ENCODE data around the gene MPLKIP.
"Not testable (repeated sequence)": the region's sequence is repeated elsewhere in the genome, so short reads cannot be mapped to it uniquely, and the experiment has no call there.

MPLKIP gene

DNA sequence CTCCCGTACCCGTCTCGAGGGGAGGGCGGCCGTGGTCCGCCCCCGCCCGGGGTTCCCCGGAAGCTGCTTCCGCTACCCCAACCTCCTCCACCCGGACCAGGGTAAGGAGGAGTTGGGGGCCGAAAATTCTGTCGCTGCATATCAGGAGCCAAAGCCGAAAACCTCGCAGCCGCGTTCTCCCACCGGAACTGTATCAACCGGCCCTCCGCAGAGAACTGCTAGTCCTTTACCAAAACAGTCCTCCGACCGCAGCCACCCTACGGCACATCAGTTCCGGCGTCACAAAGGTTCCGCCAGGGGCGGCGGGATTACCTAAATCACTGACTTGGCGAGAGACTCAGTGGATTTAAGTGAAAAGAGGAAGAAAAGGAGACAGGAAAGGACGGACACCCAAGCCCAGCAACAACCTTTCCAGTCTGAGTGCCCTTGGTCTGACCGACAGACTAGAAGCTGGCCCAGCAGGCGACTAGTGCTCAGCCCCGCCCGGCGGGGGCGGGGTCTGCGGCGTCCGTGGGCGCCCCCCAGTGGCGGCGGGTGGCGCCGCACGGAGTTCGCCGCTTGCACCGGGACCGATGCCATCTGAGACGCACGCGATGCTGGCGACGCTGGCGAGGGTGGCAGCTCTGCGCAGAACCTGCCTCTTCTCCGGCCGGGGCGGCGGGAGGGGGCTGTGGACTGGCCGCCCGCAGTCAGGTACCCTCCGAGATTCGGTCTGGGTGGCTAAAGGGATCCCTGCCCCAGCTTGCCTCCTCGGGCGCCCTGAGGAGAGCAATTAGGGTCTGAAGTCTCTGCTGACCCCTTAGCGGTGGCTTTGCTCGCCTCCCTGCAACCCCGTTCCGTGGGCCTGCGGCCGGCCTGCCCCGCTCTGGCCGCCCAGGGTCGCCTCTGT lies at the start of gene MPLKIP, which contains the start of gene SUGCT:
Gene MPLKIP, minus strand, starts transcription at position 195 of the 889 bp plus-strand sequence. Its CDS starts 55 bp downstream, at position 140.
Gene SUGCT, plus strand, starts transcription at position 578 of the 889 bp plus-strand sequence.
- peak; percentile 91 for DNase-seq

DNA sequence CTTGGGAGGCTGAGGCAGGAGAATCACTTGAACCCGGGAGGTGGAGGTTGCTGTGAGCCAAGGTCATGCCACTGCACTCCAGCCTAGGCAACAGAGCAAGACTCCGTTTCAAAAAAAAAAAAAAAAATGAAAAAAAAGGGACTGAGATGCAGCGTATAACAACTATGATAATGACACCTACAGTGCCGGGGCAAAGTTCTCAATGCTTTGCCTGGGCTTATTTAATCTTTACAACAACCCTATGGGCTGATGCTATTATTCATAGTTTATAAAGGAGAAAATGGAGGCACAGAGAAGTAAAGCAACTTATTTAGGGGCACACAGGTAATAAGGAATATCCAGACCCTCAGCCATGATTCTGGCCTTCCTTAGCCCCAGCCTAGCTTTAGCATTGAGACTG lies 48.0 kb upstream of the MPLKIP start:
- DNase-seq = no peak

DNA sequence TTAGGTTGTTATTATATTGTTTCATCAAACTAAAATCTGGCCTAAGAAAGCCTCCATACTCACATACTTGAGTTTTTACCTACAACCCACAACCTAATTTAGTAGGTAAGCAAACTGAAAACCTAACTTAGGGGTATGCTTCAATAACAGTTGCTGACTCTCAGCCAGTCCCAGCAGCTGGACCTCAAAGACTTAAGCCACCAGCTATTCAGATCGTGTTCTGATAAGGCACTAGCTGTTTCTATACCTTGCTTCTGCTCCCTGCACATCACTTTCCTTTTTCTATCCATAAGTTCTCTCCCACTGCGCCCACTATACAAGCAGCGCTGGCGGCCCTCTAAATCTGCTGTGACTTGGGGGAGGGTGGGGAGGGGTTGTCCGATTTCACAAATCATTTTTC lies 42.6 kb upstream of the MPLKIP start:
- no peak for DNase-seq

DNA sequence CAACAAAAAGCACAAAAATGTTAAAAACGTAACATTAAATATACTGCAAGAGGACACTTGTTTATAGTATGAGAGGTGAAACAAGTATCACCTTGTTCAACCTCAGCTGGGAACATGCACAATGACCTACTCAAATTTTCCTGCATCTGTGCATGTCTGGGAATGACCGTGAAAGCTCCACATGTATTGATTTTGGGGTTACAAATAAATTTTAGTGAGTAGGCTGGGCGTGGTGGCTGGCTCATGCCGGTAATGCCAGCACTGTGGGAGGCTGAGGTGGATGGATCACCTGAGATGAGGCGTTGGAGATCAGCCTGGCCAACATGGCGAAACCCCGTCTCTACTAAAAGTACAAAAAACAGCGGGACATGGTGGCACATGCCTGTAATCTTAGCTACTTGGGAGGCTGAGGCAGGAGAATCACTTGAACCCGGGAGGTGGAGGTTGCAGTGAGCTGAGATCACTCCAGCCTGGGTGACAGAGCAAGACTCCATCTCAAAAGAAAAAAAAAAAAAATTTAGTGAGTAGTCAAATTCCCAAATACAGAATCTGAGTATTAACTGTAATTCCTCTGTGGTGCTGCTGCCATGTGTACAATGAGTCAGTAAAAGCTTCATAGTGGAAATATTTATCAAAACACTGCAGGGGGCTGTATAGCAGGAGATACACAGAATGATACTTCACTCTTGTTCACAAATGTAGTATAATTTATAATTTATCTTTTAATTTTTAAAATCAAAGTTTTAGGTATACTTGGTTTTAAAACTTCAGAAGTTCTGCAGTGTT lies 41.5 kb upstream of the MPLKIP start:
- DNase-seq = no peak

GRCh38 chr7:40175256-40175655 lies 40.8 kb upstream of the MPLKIP start:
- not testable (repeated sequence) for DNase-seq

GRCh38 chr7:40173121-40173520 lies 38.7 kb upstream of the MPLKIP start:
- not testable (repeated sequence) for DNase-seq

DNA sequence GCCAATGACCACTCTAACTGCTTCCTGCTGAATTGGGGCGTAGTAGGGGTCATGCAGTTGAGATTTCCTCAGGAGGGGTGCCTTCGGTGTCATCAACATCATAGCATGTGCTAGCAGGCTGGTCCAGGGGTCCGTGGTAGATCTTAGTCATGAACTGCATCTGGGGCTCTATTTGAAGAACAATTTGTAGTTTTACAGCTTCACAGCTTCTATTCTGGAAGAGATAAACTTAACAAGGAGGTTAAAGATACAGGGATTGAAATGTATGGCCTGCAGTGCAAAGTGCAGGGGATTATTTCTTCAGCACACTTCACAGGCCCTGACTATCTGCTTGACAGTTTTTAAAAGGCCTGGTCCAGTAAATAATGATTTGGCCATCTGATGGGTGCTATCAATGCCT lies 33.8 kb upstream of the MPLKIP start:
- not testable (repeated sequence) for DNase-seq

DNA sequence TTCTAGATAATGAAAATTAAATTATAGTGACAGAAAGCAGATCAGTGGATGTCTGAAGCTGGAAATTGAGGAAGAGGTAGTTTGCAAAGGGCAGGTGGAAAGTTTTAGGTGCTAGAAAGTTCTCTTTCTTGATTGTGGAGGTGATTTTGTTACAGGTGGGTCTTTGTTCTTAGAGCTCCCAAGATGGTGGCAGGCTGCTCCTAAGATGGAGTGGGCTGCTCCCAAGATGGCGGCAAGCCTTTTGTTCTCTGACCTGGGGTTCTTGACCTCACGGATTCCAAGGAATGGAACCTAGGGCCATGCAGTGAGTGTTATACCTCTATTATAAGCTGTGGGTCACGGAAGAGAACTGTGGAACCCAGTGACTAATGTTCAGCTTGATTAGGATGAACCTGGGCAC lies 32.9 kb upstream of the MPLKIP start:
- DNase-seq = no peak

DNA sequence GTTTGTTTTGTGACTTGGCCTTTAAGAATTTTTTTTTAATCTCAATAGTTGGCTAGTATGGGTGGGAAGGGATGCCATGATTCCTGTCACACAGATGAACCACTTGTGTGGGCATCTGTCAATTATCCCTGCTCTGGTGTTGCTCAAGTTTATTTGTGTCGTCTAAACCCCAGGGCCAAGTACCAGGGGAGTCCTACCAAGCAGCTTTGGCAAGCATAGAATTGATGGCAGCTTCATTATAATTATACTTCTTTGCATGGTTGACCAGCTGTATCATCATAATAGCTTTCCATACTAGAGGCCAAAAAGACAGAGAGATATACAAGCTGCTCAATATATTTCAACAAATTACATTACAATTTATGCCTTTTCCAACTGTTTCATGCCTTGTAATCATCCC lies 30.8 kb upstream of the MPLKIP start:
- DNase-seq = no peak

DNA sequence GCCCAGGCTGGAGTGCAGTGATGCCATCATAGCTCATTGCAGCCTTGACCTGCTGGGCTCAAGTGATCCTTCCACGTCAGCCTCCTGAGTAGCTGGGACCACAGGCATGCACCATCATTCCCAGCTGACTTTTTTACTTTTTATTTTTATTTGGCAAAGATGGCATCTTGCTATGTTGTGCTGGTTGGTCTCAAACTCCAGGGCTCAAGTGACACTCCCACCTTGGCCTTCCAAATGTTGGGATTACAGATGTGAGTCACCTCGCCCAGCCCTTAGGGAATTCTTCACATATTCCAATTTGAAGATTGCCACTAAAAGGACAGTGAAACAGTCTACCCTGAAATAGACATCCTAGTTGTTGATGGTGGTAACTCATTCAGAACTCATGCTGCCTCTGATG lies 28.1 kb upstream of the MPLKIP start:
- DNase-seq = no peak

DNA sequence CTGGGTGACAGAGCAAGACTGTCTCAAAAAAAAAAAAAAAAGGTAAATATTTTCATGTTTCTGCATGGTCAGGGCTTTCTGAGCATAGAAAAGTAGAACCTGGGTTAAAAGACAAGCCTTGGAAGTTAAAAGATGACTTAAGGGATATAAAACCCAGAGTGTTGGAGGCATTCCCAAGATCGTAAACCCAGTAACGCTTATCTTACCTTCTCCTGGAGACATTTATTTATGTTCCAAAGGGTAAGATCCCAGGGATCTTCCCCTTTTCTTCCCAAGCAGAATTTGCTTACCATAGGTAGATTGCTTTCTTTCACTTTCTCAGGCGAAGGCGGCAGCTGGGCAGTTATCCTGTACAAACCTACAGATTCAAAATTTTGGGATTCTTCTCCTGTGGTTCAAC lies 22.6 kb upstream of the MPLKIP start:
- no peak for DNase-seq

- DNase-seq = no peak
Measured at GRCh38 chr7:40151504-40151903, 17.1 kb upstream of the MPLKIP start.

GRCh38 chr7:40148671-40149070 lies 14.2 kb upstream of the MPLKIP start:
- no peak for DNase-seq

DNA sequence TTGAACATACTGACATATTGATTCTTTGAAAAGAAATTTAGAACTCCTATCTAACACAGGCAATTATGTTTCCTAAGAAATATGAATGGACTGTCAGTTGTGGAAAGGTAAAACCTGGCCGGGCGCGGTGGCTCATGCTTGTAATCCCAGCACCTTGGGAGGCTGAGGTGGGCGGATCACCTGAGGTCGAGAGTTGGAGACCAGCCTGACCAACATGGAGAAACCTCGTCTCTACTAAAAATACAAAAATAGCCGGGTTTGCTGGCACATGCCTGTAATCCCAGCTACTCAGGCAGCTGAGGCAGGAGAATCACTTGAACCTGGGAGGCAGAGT lies 13.8 kb upstream of the MPLKIP start:
- DNase-seq = not testable (repeated sequence)

- DNase-seq = no peak
Measured at GRCh38 chr7:40147371-40148246, 13.2 kb upstream of the MPLKIP start.

DNA sequence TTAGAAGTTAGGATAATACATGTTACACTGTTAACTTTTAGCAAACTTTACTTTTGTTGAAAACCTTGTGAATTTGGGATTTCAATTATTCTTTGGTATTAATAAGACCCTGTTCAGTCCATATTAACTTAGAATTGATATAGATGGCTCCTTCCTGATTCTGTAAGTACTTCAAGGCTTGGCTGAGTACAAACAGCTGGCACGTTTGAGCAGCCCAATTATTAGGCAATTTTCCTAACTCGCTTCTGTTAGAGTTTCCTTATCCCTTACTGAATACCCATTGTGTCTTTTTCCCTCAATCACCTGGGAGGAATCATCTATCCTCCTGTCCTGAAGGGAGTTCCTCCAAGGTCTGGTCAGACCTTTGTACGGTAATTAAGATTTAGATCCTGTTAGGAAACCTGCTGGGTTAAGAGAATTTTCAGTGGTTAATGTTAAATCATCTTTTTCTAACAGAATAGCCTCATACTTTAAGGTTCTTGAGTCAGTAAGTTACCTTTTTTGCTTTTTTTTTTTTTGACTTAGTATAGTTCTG lies 11.2 kb upstream of the MPLKIP start:
- DNase-seq = not testable (repeated sequence)

- not testable (repeated sequence) for DNase-seq
Measured at GRCh38 chr7:40141916-40142315, 7.5 kb upstream of the MPLKIP start.

GRCh38 chr7:40139891-40140290 lies 5.5 kb upstream of the MPLKIP start:
- not testable (repeated sequence) for DNase-seq

GRCh38 chr7:40138973-40139372 lies 4.6 kb upstream of the MPLKIP start:
- no peak for DNase-seq

DNA sequence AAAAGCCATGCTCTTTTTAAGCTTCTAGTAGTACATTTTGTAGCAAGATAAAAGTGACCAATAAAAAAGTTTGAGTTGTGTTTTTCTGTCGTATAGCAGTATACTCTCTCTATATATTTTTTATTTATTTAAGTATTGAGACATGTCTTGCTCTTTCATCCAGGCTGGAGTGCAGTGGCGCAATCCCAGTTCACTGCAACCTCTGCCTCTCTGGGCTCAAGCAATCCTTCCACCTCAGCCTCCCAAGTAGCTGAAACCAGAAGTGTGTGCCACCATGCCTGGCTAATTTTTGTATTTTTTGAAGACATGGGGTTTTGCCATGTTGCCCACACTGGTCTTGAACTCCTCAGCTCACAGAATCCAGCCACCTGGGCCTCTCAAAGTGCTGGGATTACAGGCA lies 3.1 kb upstream of the MPLKIP start:
- DNase-seq = no peak

DNA sequence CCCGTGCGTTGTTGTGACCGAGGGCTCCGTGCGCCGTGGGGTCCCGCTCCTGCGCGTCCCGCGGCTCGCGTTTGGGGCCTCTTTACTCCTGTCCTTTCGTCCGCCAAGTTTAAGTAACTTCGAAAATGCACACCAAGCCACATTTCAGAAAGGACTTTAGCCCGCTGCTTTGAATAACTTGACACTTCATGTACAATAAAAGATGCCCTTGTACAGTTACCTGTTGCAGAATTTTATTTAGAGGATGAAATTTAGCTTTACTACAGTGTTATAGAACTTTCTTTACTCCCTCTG lies 842 bp upstream of the MPLKIP start:
- DNase-seq = peak; percentile 39

DNA sequence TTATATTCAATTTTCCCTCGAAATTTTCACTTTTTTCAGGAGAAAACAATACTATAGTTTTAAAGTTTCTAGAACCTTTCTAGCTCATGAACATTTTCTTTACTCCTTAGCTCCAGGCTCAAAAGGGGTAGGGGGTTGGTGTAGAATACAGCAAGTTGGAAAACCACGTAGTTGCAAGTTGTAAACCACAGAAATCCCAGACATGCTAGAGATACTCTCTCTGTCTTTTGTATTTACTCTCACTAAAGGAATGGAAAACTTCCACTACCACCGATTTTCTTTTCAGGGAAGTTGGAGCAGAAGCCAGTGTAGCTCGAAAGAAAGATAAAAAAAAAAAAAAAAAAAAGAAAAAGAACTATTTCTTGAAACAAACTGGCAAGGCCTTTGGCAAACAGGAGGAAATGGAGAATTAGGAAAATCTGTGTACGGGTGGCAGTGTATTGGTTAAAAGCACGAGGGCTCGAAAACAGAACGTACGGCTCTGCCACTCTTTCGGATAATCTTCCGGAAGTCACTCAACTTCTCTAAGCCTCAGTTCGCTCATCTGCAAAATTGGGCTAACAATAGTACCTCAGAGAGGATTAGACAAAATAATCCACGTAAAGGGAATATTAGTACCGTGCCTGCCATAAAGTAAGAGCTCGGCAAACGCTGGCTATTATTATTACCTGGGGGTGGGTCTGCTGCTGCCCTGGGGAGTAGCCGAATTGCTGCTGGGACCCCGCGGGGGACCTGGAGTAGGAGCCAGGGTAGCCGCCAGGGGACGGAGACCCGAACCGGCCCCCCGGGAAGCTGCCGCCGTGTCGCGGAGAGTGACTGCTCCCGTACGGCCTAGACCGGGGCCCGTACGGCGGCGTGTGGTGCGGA lies 628 bp downstream of the MPLKIP start:
- DNase-seq = peak; percentile 26
